D341Med (cell line): ENCODE data around the gene OR51D1.

Experiments
- DNase-seq: peaks from one replicate; pipeline ENCODE4 v3.0.0; 2012; ENCODE audit warnings: low spot score

Gene OR51D1

DNA sequence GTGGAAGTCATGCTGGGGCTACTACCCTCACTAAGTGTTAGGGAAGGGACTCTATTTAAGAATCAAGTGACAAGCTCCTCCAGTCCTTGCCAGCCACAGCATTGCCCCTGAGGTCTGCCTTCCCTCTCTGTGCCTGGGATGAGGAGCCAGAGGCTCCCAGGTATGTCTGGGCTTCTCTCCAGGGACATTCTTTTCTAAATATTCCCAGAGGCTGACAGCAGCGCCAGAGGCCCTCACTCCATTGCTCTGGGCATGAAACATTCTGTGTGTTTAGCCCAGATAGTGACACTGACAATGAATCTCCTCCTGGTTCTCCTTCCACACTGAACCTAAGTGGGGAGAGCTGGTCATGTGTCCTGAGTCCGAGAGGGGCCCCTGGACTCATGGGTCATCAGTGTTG lies 8.7 kb downstream of the OR51D1 start:
- DNase-seq = no peak

DNA sequence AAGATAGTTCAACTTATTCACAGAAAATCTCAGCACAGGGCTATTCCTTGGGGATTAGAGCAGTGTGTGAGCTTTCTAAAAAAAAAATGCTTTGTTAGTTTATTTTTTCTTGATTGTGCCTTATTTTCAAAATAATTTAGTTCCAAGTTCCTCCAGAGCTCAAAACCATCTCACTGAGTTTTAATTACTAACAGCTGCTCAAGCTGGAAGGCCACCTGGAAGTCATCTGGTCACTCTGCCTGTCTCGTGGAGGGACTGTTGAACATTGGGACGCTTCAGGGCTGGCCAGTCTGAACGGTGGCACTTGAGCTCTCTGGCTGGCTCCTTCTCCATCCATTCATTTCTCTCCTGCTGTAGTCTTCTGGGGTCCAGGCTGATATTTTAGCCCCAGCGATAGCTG lies 10.5 kb downstream of the OR51D1 start:
- no peak for DNase-seq

DNA sequence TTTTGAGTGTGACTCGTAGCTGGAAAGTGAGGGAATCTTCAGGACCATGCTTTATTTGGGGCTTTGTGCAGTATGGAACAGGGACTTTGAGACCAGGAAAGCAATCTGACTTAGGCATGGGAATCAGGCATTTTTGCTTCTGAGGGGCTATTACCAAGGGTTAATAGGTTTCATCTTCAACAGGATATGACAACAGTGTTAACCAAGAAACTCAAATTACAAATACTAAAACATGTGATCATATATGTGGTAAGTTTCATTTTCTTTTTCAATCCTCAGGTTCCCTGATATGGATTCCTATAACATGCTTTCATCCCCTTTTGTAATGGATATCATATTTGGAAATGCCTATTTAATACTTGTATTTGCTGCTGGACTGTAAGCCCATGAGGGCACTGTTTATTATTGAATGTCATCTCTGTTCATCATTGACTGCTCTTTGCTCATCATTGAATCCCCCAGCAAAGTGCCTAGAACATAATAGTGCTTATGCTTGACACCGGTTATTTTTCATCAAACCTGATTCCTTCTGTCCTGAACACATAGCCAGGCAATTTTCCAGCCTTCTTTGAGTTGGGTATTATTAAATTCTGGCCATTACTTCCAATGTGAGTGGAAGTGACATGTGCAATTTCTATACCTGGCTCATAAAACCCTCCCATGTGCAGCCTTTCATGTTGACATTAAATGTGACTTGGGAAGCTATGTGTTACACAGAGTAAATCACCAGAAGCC lies 17.5 kb downstream of the OR51D1 start:
- no peak for DNase-seq

DNA sequence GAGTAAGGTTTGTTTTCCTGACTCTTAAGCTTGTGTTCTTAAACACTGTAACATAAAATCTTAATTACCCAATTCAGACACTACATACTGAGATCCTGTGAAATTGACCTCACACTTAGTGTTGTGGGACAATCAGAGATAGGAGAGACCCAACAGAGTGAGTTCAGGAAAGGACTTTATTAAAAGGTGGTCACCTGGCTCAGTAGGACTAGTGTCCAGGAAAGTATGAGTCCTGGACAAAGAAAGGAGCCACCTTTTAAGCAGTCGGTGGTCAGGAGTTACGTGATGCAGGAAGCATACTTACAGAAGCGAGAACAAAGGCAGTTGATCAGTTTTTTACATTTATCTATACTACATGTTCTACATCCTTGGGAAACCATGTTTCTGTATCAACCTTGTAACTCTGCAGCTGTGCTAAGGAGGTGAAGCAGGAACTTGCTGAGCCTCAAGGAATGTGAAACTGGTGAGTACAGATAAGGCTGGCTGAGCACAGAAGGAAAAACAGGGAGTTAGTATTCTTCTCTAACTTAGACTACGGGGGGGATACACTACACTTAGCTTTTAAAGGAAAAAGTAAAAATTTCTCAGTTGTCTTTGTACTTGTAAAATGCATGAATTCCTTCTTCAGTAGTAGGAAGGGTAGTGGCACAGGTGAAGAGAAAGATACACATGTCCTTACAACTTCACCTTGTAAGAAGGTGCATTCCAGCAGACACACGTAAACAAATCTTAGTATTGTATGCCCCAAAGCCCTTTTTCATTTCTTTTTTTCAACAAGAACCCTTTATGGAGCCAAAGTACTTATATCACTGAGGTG lies 21.6 kb downstream of the OR51D1 start:
- no peak for DNase-seq

DNA sequence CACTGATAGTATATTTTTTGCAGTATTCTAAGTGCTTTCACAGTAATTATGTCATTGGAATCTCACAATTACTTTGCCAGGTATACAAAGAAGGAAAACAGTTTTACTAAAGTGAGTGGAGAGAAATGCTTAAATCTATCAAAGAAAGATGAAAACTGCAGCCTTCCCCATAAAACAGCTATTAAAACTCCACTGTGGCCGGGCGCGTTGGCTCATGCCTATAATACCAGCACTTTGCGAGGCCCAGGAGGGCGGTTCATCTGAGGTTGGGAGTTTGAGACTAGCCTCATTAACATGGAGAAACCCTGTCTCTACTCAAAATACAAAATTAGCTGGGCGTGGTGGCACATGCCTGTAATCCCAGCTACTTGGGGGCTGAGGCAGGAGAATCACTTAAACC lies 25.6 kb downstream of the OR51D1 start:
- DNase-seq = no peak

DNA sequence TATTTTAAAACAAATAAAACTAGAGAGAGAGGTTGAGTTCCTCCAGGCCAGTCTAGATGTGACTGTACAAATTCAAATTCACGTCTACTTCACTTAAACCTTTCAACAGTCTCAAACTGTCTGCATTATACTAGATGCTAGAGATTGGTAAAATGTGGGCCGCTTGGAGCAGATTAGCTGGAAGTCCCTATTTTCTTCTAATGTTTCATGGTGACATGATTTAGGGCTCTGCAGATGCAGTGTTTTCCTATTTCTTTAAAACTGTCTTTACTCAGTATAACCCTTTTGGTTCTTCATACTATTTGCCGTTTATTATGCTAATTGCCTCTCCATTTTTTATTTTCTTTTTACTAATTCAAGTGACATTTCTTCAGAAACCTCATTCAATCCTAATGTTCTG lies 26.9 kb downstream of the OR51D1 start:
- DNase-seq = no peak

DNA sequence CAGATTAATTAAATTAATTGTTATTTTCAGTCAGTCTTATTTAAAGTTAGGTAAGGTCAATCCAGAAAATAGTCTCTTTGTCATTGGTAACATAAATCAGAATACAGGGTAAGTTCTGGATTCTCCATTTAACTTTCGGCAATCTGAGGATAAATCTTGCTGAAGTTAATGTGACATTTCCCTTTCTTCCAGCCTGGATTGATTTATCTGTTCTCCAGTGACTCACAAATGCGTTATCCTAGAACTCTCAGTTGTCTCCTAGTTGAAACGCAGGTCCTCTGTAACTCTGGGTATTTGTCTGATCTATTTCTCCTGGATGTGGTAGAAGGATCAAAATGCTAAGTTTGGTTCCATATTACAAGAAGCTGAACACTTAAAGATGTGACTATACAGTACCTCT lies 27.5 kb downstream of the OR51D1 start:
- DNase-seq = no peak

DNA sequence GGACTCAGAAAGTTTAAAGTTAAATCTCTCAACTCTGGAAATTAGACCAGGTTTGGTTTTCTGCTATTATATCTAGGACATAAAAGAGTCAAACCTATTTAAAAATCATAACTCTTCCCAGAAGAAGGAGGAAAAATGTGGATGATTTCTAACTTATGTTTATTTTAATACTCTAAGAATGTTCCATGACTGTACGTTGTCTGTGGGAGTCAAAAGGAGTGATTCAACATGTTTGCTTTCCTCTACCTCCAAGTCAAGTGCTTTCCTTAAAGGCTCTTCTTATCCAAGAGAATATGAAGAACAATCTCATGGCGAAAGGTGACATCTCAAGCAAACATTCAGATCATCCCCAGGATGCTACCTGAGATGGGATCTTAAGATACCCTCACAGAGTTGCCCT lies 28.1 kb downstream of the OR51D1 start:
- DNase-seq = no peak

DNA sequence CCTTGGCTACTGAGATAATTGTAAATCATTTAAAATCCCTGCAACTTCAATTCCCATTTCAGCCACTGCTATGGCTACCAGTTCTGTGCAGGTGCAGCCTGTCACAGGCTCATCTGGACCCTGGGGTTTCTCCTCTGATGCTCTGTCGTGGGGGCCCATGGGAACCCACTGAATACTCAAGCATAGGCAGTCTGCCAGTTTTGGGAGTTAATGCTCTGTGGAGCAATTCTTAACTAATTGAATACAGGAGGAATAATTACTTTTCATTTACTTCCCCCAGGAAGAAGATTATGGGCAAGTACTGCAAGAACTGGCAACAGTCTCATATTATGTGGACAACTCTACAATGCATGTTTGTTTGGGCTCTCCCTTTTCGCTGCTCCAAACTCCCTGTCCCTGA lies 34.5 kb downstream of the OR51D1 start:
- DNase-seq = no peak

DNA sequence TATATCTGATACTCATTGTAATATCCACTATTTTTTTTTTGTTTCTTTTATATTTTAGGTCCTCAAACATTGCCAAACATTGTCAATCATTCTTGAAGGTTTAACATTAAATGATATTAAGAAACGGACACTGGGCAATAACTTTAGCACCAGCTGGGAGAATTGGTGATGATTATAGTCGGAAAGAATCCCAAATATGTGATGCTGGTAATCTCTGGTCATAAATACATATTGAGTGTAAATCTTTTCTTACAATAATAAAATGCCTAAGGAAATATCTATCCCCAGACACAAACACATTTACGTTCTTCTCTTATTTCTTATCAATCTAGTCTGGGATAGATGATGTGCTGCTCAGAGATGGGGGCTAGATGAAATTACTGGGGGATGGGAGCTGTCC lies 35.2 kb downstream of the OR51D1 start:
- no peak for DNase-seq

DNA sequence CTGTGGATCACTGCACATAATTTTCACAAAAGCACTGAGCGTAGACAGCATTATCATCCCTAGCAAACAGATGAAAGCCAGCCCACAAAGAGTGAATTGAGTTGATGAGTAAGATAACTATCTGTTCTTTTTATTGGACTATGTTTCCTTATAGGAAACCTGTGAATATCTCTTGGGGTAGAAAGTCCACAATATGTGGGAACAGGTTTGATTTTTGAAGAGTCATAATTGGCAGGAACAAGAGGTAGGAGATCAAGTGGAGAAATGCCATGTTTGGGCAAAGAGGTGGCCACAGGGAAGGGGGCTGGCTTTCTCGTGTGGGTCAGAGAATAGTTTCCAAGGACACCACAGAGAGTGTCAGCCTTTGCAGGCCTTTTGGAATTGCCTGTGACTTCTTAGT lies 36.5 kb downstream of the OR51D1 start:
- DNase-seq = no peak

DNA sequence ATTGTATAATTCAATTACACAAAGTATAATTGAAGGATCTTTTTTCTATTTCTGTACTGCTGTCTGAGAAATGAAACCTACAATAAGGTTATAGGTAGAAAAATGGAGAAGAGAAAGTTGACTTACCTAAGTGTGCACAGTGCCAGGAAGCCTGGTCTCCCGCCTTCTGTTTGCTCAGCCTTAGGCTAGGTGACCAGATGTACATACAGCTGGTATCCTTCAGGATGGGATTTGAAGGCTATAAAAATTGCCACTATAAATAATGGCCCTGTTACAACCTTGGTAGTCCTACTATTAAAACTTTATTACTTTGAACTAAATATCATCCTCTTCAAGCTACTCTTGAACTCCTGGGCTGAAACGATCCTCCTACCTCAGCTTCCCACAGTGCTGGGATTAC lies 40.7 kb downstream of the OR51D1 start:
- no peak for DNase-seq

DNA sequence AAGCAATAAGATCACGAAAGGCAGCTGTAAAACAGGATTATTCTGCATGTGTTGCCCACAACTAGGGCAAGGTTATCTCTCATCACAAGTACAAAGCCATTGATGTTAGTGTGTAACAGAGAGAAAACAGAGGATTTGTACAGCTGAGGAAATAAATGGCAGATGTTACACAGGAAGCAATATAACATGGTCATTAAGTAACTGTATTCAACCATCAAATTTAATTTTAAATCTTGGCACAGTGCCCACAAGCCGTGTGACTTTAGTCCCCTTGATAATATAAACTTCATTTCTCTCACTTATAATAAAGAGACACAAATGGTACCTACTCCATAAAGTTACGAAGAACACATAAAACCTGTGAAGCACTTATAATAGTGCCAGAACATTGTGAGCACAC lies 43.1 kb downstream of the OR51D1 start:
- DNase-seq = no peak

DNA sequence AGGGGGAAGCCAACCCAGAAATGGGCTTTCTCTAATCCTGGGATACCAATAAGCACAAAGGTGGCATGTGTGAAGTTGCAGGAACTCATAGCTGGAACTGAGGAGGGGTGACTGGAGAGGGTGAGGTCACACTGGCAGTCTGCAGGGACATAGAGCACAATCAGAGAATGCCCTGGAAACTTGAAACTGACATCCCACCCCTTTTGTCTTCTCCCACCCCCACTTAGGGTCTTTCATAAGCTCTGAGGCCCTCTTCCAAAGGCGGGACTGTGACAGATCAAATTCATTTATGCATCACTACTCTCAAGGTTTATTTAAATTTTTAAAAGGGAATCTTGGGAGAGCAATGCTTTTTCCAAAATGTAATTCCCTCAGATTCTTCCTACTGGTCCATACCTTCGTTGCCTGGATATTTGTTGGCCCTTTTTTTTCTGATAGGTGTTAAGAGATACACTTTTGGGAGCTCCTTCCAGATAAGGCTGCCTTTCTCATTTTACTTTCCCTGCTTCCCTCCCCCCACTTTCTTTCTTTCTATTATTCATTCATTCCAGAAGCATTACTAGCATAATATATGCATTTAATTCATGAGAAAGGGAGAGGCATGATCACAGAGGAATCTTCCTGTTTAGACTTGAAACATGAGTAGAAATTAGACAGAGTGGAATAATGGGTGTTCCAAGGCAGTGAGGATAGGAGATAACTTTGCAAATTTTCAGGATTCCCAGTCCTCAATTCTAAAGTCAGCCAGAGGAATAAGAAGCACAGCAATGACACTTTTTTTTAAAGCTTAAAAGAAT lies 45.5 kb downstream of the OR51D1 start:
- DNase-seq = no peak

DNA sequence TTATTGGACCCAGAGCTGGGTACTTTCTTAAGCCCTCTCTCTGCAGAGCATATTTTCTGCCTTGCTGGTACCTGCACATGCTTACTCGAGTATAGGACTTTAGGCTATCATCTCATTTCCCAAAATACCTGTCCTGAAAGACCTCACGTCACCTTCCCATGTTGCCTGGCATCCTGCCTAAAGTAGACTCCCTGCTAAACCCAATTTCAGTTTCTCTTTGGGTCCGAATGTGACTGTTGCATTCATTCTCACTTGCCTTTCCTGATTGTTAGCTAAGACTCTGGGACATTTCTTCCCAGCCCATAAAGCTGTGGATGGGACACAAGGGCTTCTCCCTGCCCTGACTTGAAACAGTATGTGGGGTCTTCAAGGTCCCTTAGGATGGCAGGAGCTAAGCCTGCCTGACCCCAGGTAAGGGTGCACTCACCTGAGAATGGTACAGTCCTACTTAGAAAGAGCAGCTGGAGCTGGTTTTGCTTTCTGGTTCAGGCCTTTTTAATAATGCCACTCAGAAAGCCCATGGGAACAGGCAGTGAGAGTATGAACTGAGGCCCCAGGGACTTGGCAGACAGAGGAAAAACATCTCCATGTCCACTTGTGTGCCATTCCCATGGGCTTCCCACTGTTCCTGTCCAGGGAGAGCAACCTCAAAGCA lies 47.5 kb downstream of the OR51D1 start:
- DNase-seq = no peak
